Pancreas (tissue), 8 donors: ENCODE data around the gene ARSD. TPM values are rescaled to one million over a fixed set of nuclear protein-coding genes. Genes with fewer than 3 reads are reported as not detected.

ENCODE experiments used
- polyA plus RNA-seq, 2 donors: library from polyadenylated mRNA; stranded (reverse); fragments of 200-250 nt; gene quantifications; one replicate each; pipeline ENCODE4 v1.2.3, GENCODE V29; 2013
- total RNA-seq, 6 donors: library from RNA; stranded (reverse); fragmentation: NEBNext Ultra II Directional in 4 of 6; extraction: Animal tissue kit (Norgen Biotek cat#: 25700) in 4 of 6; gene quantifications; one replicate each; pipeline versions ENCODE4 v1.2.1 to v1.2.4, GENCODE V29; 2021 to 2023
- donor health status: healthy with polysubstance abuse.
- donor health status: DM: no; HTN: no; CAD: no; lungs with moderate emphysema.
- donor health status: DM: no; HTN: no; CAD: no.
- donor health status: Bipolar disorder and iron deficiency.
- donor health status: DM: yes; HTN: yes; CAD: no.
- donor health status: DM: no; HTN: no; CAD: no.
- donor health status: DM: no; HTN: no; CAD: no.
- donor health status: DM: yes; HTN: yes; CAD: no.

Gene ARSD
- total and polyA plus RNA-seq, 8 donors, result 17.8 to 67.0 (median 51.4) TPM

Other genes with a start within 250 kb of the ARSD start
- 100 to 1,000 TPM in 4 of 6 donors, 10 to 100 TPM in 2; 64.5 to 157 (median 126) TPM for gene CD99, start 238.0 kb downstream of the ARSD start, total RNA-seq
- 100 to 1,000 TPM; 207 to 432 TPM for gene CD99, start 238.0 kb downstream of the ARSD start, polyA plus RNA-seq
- gene XG, start 177.3 kb downstream of the ARSD start, total RNA-seq, result under 1 TPM in 2 of 6 donors, not detected in 4; 0.12 to 0.32 TPM
- under 1 TPM; 0.11 to 0.38 TPM for gene XG, start 177.3 kb downstream of the ARSD start, polyA plus RNA-seq
- gene GYG2, start 100.4 kb downstream of the ARSD start, total RNA-seq, result 1 to 10 TPM; 3.0 to 8.6 (median 4.9) TPM
- gene GYG2, start 100.4 kb downstream of the ARSD start, polyA plus RNA-seq, result 1 to 10 TPM; 2.2 to 6.0 TPM
- under 1 TPM in 2 of 6 donors, not detected in 4; 0.06 to 0.15 TPM for gene ARSH, start 77.2 kb upstream of the ARSD start, total RNA-seq
- gene ARSH, start 77.2 kb upstream of the ARSD start, polyA plus RNA-seq, result under 1 TPM; 0.05 to 0.11 TPM
- under 1 TPM in 3 of 6 donors, not detected in 3; 0.24 to 0.46 (median 0.29) TPM for gene ARSF, start 112.1 kb upstream of the ARSD start, total RNA-seq
- under 1 TPM; 0.26 to 0.34 TPM for gene ARSF, start 112.1 kb upstream of the ARSD start, polyA plus RNA-seq